ENCODE results near the gene THSD7B.

Gene THSD7B

GRCh38 chr2:137206069-137206468 is 440.7 kb downstream of the THSD7B start:
- Histone ChIP-seq H3K79me2 (no peaks in the 10 kb centered on the region), H3K27me3 (ENCODE audit: control insufficient read depth, insufficient read depth, low read length) (no peaks in the 10 kb centered on the region), H3K4me1 (no peaks in the 10 kb centered on the region), H3K9me3 (ENCODE audit: control insufficient read depth, low read length) (no peaks in the 10 kb centered on the region), H3K4me2 (ENCODE audit: low read length) (no peak overlapping the region), H3K36me3 (ENCODE audit: control insufficient read depth, insufficient read depth, low read length) (no peaks in the 10 kb centered on the region), H2AFZ (no peak overlapping the region), H3K9ac (no peak overlapping the region), H3K27ac (no peak overlapping the region), H3K4me3 (ENCODE audit: low read depth, low read length) (no peak overlapping the region)
- TF ChIP-seq CTCF (IDR thresholded peaks at IDR 0.05), result no peak

GRCh38 chr2:137207030-137207429 is 441.7 kb downstream of the THSD7B start:
- Histone ChIP-seq H3K27ac (no peak overlapping the region), H3K4me2 (ENCODE audit: low read length) (no peak overlapping the region), H2AFZ (no peak overlapping the region), H3K79me2 (no peaks in the 10 kb centered on the region), H3K4me1 (no peaks in the 10 kb centered on the region), H3K4me3 (ENCODE audit: low read depth, low read length) (no peak overlapping the region), H3K27me3 (ENCODE audit: control insufficient read depth, insufficient read depth, low read length) (no peaks in the 10 kb centered on the region), H3K9me3 (ENCODE audit: control insufficient read depth, low read length) (no peaks in the 10 kb centered on the region), H3K9ac (no peak overlapping the region), H3K36me3 (ENCODE audit: control insufficient read depth, insufficient read depth, low read length) (no peaks in the 10 kb centered on the region)
- TF ChIP-seq CTCF (IDR thresholded peaks at IDR 0.05), result no peak

- no peak overlapping the region for H3K9ac ChIP-seq
- no peak overlapping the region for H3K27ac ChIP-seq
- H3K4me1 ChIP-seq, result no peaks in the 10 kb centered on the region
- H3K36me3 ChIP-seq (ENCODE audit: control insufficient read depth, insufficient read depth, low read length), result no peaks in the 10 kb centered on the region
- no peak for TF ChIP-seq CTCF (IDR thresholded peaks at IDR 0.05)
- H3K4me3 ChIP-seq (ENCODE audit: low read depth, low read length), result no peak overlapping the region
- H3K27me3 ChIP-seq (ENCODE audit: control insufficient read depth, insufficient read depth, low read length), result no peaks in the 10 kb centered on the region
- no peak overlapping the region for H2AFZ ChIP-seq
- no peak overlapping the region for H3K4me2 ChIP-seq (ENCODE audit: low read length)
- no peaks in the 10 kb centered on the region for H3K79me2 ChIP-seq
- no peaks in the 10 kb centered on the region for H3K9me3 ChIP-seq (ENCODE audit: control insufficient read depth, low read length)
Measured at GRCh38 chr2:137208431-137208891, 443.1 kb downstream of the THSD7B start.

- H3K27me3 ChIP-seq (ENCODE audit: control insufficient read depth, insufficient read depth, low read length), result no peaks in the 10 kb centered on the region
- no peak overlapping the region for H2AFZ ChIP-seq
- H3K36me3 ChIP-seq (ENCODE audit: control insufficient read depth, insufficient read depth, low read length), result no peaks in the 10 kb centered on the region
- no peak overlapping the region for H3K27ac ChIP-seq
- no peak for TF ChIP-seq CTCF (IDR thresholded peaks at IDR 0.05)
- H3K9ac ChIP-seq, result no peak overlapping the region
- no peaks in the 10 kb centered on the region for H3K4me1 ChIP-seq
- H3K79me2 ChIP-seq, result no peaks in the 10 kb centered on the region
- H3K9me3 ChIP-seq (ENCODE audit: control insufficient read depth, low read length), result no peaks in the 10 kb centered on the region
- H3K4me3 ChIP-seq (ENCODE audit: low read depth, low read length), result no peak overlapping the region
- H3K4me2 ChIP-seq (ENCODE audit: low read length), result no peak overlapping the region
Measured at GRCh38 chr2:137210039-137210438, 444.7 kb downstream of the THSD7B start.

- TF ChIP-seq CTCF (IDR thresholded peaks at IDR 0.05), result no peak
- Histone ChIP-seq H3K27me3 (ENCODE audit: control insufficient read depth, insufficient read depth, low read length) (no peaks in the 10 kb centered on the region), H3K27ac (no peak overlapping the region), H3K4me1 (no peaks in the 10 kb centered on the region), H3K79me2 (no peaks in the 10 kb centered on the region), H3K4me2 (ENCODE audit: low read length) (no peak overlapping the region), H3K36me3 (ENCODE audit: control insufficient read depth, insufficient read depth, low read length) (no peaks in the 10 kb centered on the region), H3K9me3 (ENCODE audit: control insufficient read depth, low read length) (no peaks in the 10 kb centered on the region), H2AFZ (no peak overlapping the region), H3K9ac (no peak overlapping the region), H3K4me3 (ENCODE audit: low read depth, low read length) (no peak overlapping the region)
Measured at GRCh38 chr2:137211761-137212160, 446.4 kb downstream of the THSD7B start.
